Retinal pigment epithelial cell (primary cell): Measurements from ENCODE around the gene MISP3.

Experiments used
- DNase-seq: peaks from one replicate; pipeline ENCODE4 v3.0.0-alpha.2; 2010; ENCODE audit warnings: low read depth
- H3K4me3 ChIP-seq: 2 replicates; pipeline ENCODE4 v1.5.1; 2011; ENCODE audit warnings: mild to moderate bottlenecking, low read length, control low read depth, moderate library complexity
- CTCF ChIP-seq: conservative IDR thresholded peaks from 2 replicates; pipeline ENCODE4 v1.5.1; 2011; ENCODE audit warnings: low read depth, low read length, control low read depth, inconsistent platforms

The MISP3 gene

GRCh38 chr19:14081797-14082674 lies 9.4 kb downstream of the MISP3 start:
- no peak for TF ChIP-seq CTCF
- DNase-seq = no peak
- peak overlapping the region; percentile 63 for H3K4me3 ChIP-seq

- H3K4me3 ChIP-seq = no peak overlapping the region
- DNase-seq = no peak
- no peak for TF ChIP-seq CTCF
These were observed 10.0 kb downstream of the MISP3 start for GRCh38 chr19:14082675-14082960.

- no peak within 1 kb of the TSS for H3K4me3 ChIP-seq
- TF ChIP-seq CTCF = no peak
- no peak for DNase-seq
These were observed 12.9 kb downstream of the MISP3 start, which contains the start of gene C19orf67 for GRCh38 chr19:14085309-14085995. Gene C19orf67 (minus strand): TSS chr19:14085783. CDS start chr19:14085627, 156 bp downstream.

GRCh38 chr19:14086098-14086497 lies 13.5 kb downstream of the MISP3 start:
- no peak for TF ChIP-seq CTCF
- H3K4me3 ChIP-seq = no peak overlapping the region
- DNase-seq = no peak

GRCh38 chr19:14088634-14089411 lies 16.2 kb downstream of the MISP3 start:
- no peak for DNase-seq
- TF ChIP-seq CTCF = no peak
- H3K4me3 ChIP-seq = peak overlapping the region; percentile 37

- no peak for DNase-seq
- peak; percentile 26 for TF ChIP-seq CTCF
- peak overlapping the region; percentile 37 for H3K4me3 ChIP-seq
These were observed 16.8 kb downstream of the MISP3 start for GRCh38 chr19:14089412-14089661.
